K562 (cell line): ENCODE data around the gene GNPTAB. TPM values are rescaled to one million over a fixed set of nuclear protein-coding genes. Genes with fewer than 3 reads are reported as not detected.

Experiments
- CLOCK ChIP-seq: fragments of 250-450 bp; sonication (Bioruptor Pico); IDR thresholded peaks from 2 replicates; pipeline ENCODE4 v1.4.0; 2020; ENCODE audit warnings: mild to moderate bottlenecking, moderate library complexity, borderline replicate concordance
- CREBBP ChIP-seq: IDR thresholded peaks from one replicate; pipeline ENCODE4 v1.6.1; 2012; ENCODE audit warnings: low read depth, mild to moderate bottlenecking, control low read depth, inconsistent platforms, low read length
- CXXC5 ChIP-seq: fragments of 250-450 bp; sonication (Bioruptor Pico); IDR thresholded peaks from 2 replicates; pipeline ENCODE4 v1.8.0; 2022; ENCODE audit warnings: inconsistent platforms, mild to moderate bottlenecking, moderate library complexity
- DLX4 ChIP-seq: fragments of 250-450 bp; sonication (Bioruptor Pico); IDR thresholded peaks from 2 replicates; pipeline ENCODE4 v1.6.1; 2021; ENCODE audit warnings: mild to moderate bottlenecking
- DPF2 ChIP-seq: fragments of 450-650 bp; IDR thresholded peaks from 2 replicates; pipeline ENCODE4 v1.6.1; 2016
- E2F1 ChIP-seq: sonication (generic); formaldehyde crosslinking; IDR thresholded peaks from 2 replicates; pipeline ENCODE4 v1.8.1; 2023; ENCODE audit warnings: mild to moderate bottlenecking, missing genetic modification reagents, moderate library complexity
- ETV1 ChIP-seq: fragments of 450-650 bp; conservative IDR thresholded peaks from 2 replicates; pipeline ENCODE4 v1.6.1; 2016; ENCODE audit warnings: missing genetic modification characterization, control low read depth, low read depth, missing compliant biosample characterization
- JUN ChIP-seq, 2 experiments: sonication (generic) in 1 of 2; formaldehyde crosslinking in 1 of 2; IDR thresholded peaks; 2 replicates each; pipeline versions ENCODE4 v1.6.1 to v1.8.0; 2012 to 2022; ENCODE audit warnings: borderline replicate concordance in 2 of 2, mild to moderate bottlenecking in 2 of 2, improper control_type of control experiment in 1 of 2, low read depth in 1 of 2, low read length in 1 of 2, missing genetic modification reagents in 1 of 2
- MCM5 ChIP-seq: fragments of 450-650 bp; IDR thresholded peaks from 2 replicates; pipeline ENCODE4 v1.6.1; 2016; ENCODE audit warnings: low read depth
- MTA1 ChIP-seq: fragments of 450-650 bp; IDR thresholded peaks from 2 replicates; pipeline ENCODE4 v1.6.1; 2017; ENCODE audit warnings: borderline replicate concordance
- NEUROD1 ChIP-seq: fragments of 150-350 bp; IDR thresholded peaks from 2 replicates; pipeline ENCODE4 v1.6.1; 2014; ENCODE audit warnings: borderline replicate concordance, low read length, low read depth; ENCODE audit not compliant: partially characterized antibody
- NRF1 ChIP-seq, 2 experiments: fragments of 450-650 bp; IDR thresholded peaks in 1 of 2; conservative IDR thresholded peaks in 1 of 2; 2 replicates each; pipeline ENCODE4 v1.6.1; 2014; ENCODE audit warnings: mild to moderate bottlenecking in 2 of 2
- POLR2AphosphoS5 ChIP-seq: IDR thresholded peaks from 2 replicates; pipeline ENCODE4 v1.6.1; 2011; ENCODE audit warnings: mild to moderate bottlenecking, low read depth, low read length, moderate library complexity; ENCODE audit not compliant: control insufficient read depth, insufficient read depth
- PTBP1 ChIP-seq: fragments of 200-400 bp; formaldehyde crosslinking; IDR thresholded peaks from 2 replicates; pipeline ENCODE4 v1.6.1; 2017; ENCODE audit warnings: low read depth, low read length
- PTTG1 ChIP-seq: fragments of 450-650 bp; IDR thresholded peaks from 2 replicates; pipeline ENCODE4 v1.6.1; 2016; ENCODE audit warnings: low read depth, mild to moderate bottlenecking, missing genetic modification characterization, missing compliant biosample characterization
- RNF2 ChIP-seq: sonication (generic); IDR thresholded peaks from 2 replicates; pipeline ENCODE4 v1.6.1; 2016
- TRIM25 ChIP-seq: fragments of 450-650 bp; IDR thresholded peaks from 2 replicates; pipeline ENCODE4 v1.7.0; 2016; ENCODE audit warnings: borderline replicate concordance
- U2AF2 ChIP-seq: fragments of 200-400 bp; formaldehyde crosslinking; optimal IDR thresholded peaks from 2 replicates; pipeline ENCODE3; 2017; ENCODE audit warnings: low read depth, mild to moderate bottlenecking, low read length
- ZNF24 ChIP-seq: fragments of 450-650 bp; IDR thresholded peaks from 2 replicates; pipeline ENCODE4 v1.6.1; 2016
- polyA plus RNA-seq, 8 experiments: library from polyadenylated mRNA; depleted of rRNA in 4 of 8; stranded (reverse) in 5 of 8; unstranded in 3 of 8; fragments of >200 nt; fragmentation: Nextera tagmentation in 2 of 8; fragmentation: Illumina TruSeq in 1 of 8; extraction: Ambion mirVana in 2 of 8; extraction: Trizol in 1 of 8; gene quantifications; 2 replicates each; pipeline versions ENCODE4 v1.2.1 to v1.2.3, GENCODE V29; 2011 to 2014; ENCODE audit warnings: inconsistent platforms in 1 of 8, missing spikeins in 1 of 8
- total RNA-seq, 7 experiments: library from RNA; depleted of rRNA in 6 of 7; stranded (reverse); fragments of >200 nt in 6 of 7; fragmentation: Illumina TruSeq in 2 of 7; extraction: Trizol in 2 of 7; gene quantifications; 2 replicates each; pipeline versions ENCODE4 v1.2.1 to v1.2.3, GENCODE V29; 2011 to 2021; ENCODE audit warnings: low replicate concordance in 1 of 7
- TF ChIP-seq, protein P1 (sequence below): fragments of 250-450 bp; sonication (Bioruptor Pico); IDR thresholded peaks from 2 replicates; pipeline ENCODE4 v1.4.0; 2020

The GNPTAB gene
- total and polyA plus RNA-seq, 9 of the 15 experiments (the other 6 are each of a cell fraction or from before 2014, with no cell fraction given): 5.9 to 23.2 (median 19.3) TPM

DNA sequence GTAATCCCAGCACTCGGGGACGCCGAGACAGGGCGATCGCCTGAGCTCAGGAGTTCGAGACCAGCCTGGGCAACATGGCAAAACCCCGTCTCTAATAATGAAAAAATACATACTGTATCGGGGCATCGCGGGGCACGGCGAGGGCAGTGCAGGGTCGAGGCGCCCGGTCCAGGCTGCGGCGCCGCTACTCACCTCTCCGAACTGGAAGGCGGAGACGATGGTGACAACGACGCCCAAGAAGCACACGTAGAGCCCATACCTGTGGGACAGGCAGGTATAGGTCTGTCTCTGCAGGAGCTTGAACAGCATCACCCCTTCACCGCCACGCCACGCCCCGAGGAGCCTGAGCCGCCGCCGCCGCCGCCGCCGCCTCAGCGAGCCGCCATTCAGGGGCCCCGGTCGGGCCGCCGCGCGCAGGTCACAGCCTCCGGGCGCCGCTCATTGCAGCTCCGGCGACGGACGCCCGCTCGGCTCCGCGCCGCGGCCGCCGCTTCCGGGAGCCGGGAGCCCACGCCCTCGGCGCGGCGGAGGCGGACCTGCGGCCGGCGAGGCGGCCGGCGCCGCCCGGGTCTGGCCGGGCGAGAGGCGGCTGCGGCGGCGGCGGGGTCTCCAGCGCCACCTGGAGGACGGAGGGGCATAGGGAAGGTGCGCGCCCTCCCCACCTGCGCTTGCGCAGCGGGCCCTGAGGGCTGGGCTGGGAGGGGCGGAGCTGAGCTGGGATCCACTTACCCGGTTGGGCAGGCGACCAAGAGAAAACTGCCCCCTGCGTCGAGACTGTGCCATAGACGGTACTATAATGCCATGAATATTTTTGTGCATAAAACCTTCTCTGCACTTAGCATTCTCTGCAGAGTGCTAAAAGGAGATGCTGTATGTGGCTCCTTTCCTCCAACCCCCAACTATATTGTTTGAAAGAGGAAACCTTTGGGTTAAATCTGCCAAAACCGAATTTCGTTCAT is at the start of gene GNPTAB (continued):
- TF ChIP-seq, protein P1, sequence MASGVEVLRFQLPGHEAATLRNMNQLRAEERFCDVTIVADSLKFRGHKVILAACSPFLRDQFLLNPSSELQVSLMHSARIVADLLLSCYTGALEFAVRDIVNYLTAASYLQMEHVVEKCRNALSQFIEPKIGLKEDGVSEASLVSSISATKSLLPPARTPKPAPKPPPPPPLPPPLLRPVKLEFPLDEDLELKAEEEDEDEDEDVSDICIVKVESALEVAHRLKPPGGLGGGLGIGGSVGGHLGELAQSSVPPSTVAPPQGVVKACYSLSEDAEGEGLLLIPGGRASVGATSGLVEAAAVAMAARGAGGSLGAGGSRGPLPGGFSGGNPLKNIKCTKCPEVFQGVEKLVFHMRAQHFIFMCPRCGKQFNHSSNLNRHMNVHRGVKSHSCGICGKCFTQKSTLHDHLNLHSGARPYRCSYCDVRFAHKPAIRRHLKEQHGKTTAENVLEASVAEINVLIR: no peak
- no peak for TF ChIP-seq CREBBP
- peak; percentile 81 for TF ChIP-seq CXXC5
- no peak for TF ChIP-seq RNF2
- TF ChIP-seq NRF1 (conservative IDR thresholded peaks at IDR 0.05 in 1 of 2, IDR thresholded peaks at IDR 0.05 in 1 of 2): peak; percentile 94 to 95
- TF ChIP-seq ZNF24: no peak
- TF ChIP-seq DPF2: no peak
- TF ChIP-seq PTBP1: no peak
- TF ChIP-seq MTA1: no peak
- TF ChIP-seq DLX4 (CRISPR knock-in tag): no peak
- 0 out of 2 replicates have a peak, but pooled peaks have one; percentile 18 for TF ChIP-seq ETV1 (tag)
- no peak for TF ChIP-seq JUN (IDR thresholded peaks at IDR 0.05; ENCODE audit: borderline replicate concordance, low read depth, low read length)
- TF ChIP-seq JUN (CRISPR knock-in tag; IDR thresholded peaks at IDR 0.05; ENCODE audit: borderline replicate concordance): no peak
- no peak for TF ChIP-seq PTTG1 (tag)
- TF ChIP-seq TRIM25: no peak
- TF ChIP-seq NEUROD1: no peak
- TF ChIP-seq MCM5: no peak
- no peak for TF ChIP-seq U2AF2
- TF ChIP-seq E2F1 (CRISPR knock-in tag): no peak
- peak; percentile 65 for TF ChIP-seq POLR2AphosphoS5
- no peak for TF ChIP-seq CLOCK (CRISPR knock-in tag)
